ENCODE data around the gene PRSS27.

DNA sequence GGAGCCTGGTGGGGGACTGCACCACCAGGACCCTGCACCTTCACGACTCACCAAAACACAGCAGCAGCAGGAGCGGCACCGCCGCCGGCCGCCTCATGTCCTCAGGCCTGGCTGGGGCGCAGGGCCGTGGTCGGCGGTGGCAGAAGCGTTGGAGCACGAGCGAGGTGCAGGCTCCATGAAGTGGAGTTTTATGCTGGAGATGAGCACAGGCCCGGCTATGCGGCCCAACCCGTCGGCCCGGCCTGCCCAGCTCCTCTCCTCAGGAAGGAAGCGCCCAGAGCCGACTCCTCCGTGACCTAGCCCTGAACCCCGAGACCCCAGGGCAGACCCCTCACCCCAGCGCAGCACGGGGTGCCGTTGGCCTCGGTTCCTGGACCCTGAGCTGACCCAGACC lies at the start of gene PRSS27:
- TF ChIP-seq, protein P1, sequence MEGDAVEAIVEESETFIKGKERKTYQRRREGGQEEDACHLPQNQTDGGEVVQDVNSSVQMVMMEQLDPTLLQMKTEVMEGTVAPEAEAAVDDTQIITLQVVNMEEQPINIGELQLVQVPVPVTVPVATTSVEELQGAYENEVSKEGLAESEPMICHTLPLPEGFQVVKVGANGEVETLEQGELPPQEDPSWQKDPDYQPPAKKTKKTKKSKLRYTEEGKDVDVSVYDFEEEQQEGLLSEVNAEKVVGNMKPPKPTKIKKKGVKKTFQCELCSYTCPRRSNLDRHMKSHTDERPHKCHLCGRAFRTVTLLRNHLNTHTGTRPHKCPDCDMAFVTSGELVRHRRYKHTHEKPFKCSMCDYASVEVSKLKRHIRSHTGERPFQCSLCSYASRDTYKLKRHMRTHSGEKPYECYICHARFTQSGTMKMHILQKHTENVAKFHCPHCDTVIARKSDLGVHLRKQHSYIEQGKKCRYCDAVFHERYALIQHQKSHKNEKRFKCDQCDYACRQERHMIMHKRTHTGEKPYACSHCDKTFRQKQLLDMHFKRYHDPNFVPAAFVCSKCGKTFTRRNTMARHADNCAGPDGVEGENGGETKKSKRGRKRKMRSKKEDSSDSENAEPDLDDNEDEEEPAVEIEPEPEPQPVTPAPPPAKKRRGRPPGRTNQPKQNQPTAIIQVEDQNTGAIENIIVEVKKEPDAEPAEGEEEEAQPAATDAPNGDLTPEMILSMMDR (IDR thresholded peaks at IDR 0.05 in 4 of 5, conservative IDR thresholded peaks at IDR 0.05 in 1 of 5) = no peak
- no peak for TF ChIP-seq POLR2A (IDR thresholded peaks at IDR 0.05)
